ENCODE measurements around the gene TNFRSF18.

TNFRSF18 gene

DNA sequence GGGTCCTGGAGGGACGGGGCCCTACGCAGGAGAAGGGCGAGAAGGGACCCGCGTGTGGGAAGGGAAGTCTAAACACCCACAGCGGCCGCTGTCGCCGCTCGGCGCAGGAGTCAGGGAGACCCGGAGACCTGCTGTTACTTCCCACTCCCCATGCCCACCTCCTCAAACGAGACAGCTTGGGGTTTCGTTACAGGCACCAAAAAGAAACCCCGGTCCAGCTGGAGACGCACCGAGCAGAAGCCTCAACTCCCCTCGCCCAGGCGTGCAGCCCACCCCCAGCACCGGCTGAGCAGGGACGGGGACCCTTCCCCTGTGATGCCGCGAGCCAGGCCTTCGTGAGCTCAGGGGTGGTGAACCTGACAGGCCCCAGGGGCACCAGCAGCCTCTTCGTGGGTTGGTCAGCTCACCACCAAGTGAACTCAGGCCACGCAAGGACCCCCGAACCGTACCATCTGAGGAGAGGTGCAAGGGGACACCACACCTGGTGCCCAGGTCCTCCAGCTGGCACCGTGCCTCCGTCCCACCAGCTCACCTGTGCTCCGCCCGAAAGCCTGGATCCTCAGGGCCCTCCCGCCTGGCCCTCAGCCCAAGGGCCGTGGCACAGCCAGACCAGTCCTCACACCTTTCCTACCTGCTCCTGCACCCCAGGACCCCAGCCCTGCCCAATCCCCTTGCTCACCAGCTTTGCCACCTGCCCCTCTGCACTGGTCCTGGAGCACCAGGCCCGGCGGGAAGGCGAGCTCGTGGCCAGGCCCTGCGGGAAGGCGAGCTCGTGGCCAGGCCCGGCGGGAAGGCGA, 20.4 kb upstream of the TNFRSF18 start:
- no peak for DNase-seq
- Histone ChIP-seq H3K9me3 (ENCODE audit: insufficient read depth, low read length, severe bottlenecking) (no peaks in the 10 kb centered on the region), H2AFZ (ENCODE audit: low read depth, low read length) (no peak overlapping the region), H3K79me2 (ENCODE audit: insufficient read depth, low read length) (peaks cover 75% of the 10 kb centered on the region), H3K27me3 (ENCODE audit: insufficient read depth, low read length, poor library complexity) (no peaks in the 10 kb centered on the region), H3K9ac (ENCODE audit: low read depth, low read length) (no peak overlapping the region), H3K27ac (ENCODE audit: low read length) (no peak overlapping the region), H3K4me3 (ENCODE audit: low read depth in 1 of 2, low read length in 2 of 2) (no peak overlapping the region), H3K4me2 (ENCODE audit: insufficient read depth, low read length) (no peak overlapping the region), H3K4me1 (ENCODE audit: insufficient read depth, low read length) (peaks cover 16% of the 10 kb centered on the region), H4K20me1 (ENCODE audit: insufficient read depth, low read length) (peaks cover 65% of the 10 kb centered on the region), H3K36me3 (ENCODE audit: insufficient read depth, low read length) (peaks cover 86% of the 10 kb centered on the region)
- TF ChIP-seq EZH2 (IDR thresholded peaks at IDR 0.05; ENCODE audit: borderline replicate concordance, low read depth, low read length, severe bottlenecking) (no peak), CTCF (IDR thresholded peaks at IDR 0.05; ENCODE audit: borderline replicate concordance, extremely low read depth, low read length, poor library complexity, severe bottlenecking) (no peak)
- ATAC-seq (ENCODE audit: insufficient read depth, low read depth), result no peak

DNA sequence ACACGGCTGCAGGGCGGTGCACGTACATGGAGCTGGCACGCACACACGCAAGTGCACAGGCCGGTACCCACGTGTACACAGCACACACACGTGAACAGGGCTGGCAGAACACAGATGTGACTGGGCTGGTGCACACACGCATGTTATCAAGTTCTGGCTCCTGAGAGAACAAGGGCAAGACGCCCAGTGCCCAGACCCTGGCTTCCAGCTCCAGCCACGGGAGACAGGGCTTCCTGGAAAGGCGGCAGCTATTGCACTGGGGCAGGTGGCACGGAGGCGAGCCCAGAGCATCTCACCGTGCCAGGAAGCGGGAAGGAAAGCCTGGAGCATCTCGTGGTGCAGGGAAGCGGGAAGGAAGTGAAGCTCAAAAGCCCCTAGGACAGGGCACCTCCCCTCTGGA, 19.5 kb upstream of the TNFRSF18 start:
- Histone ChIP-seq H3K79me2 (ENCODE audit: insufficient read depth, low read length) (peaks cover 66% of the 10 kb centered on the region), H3K27ac (ENCODE audit: low read length) (no peak overlapping the region), H3K27me3 (ENCODE audit: insufficient read depth, low read length, poor library complexity) (no peaks in the 10 kb centered on the region), H3K4me3 (ENCODE audit: low read depth in 1 of 2, low read length in 2 of 2) (no peak overlapping the region), H2AFZ (ENCODE audit: low read depth, low read length) (no peak overlapping the region), H4K20me1 (ENCODE audit: insufficient read depth, low read length) (peaks cover 70% of the 10 kb centered on the region), H3K9ac (ENCODE audit: low read depth, low read length) (no peak overlapping the region), H3K4me1 (ENCODE audit: insufficient read depth, low read length) (peaks cover 16% of the 10 kb centered on the region), H3K9me3 (ENCODE audit: insufficient read depth, low read length, severe bottlenecking) (no peaks in the 10 kb centered on the region), H3K4me2 (ENCODE audit: insufficient read depth, low read length) (no peak overlapping the region), H3K36me3 (ENCODE audit: insufficient read depth, low read length) (peaks cover 87% of the 10 kb centered on the region)
- TF ChIP-seq CTCF (IDR thresholded peaks at IDR 0.05; ENCODE audit: borderline replicate concordance, extremely low read depth, low read length, poor library complexity, severe bottlenecking) (no peak), EZH2 (IDR thresholded peaks at IDR 0.05; ENCODE audit: borderline replicate concordance, low read depth, low read length, severe bottlenecking) (no peak)
- DNase-seq (no peak), ATAC-seq (ENCODE audit: insufficient read depth, low read depth) (no peak)

GRCh38 chr1:1225238-1225845, 18.9 kb upstream of the TNFRSF18 start:
- ATAC-seq (ENCODE audit: insufficient read depth, low read depth) (no peak), DNase-seq (no peak)
- Histone ChIP-seq H3K27ac (ENCODE audit: low read length) (no peak overlapping the region), H3K4me2 (ENCODE audit: insufficient read depth, low read length) (no peak overlapping the region), H3K79me2 (ENCODE audit: insufficient read depth, low read length) (peaks cover 61% of the 10 kb centered on the region), H2AFZ (ENCODE audit: low read depth, low read length) (no peak overlapping the region), H3K9ac (ENCODE audit: low read depth, low read length) (no peak overlapping the region), H3K27me3 (ENCODE audit: insufficient read depth, low read length, poor library complexity) (no peaks in the 10 kb centered on the region), H3K36me3 (ENCODE audit: insufficient read depth, low read length) (peaks cover 93% of the 10 kb centered on the region), H3K4me3 (ENCODE audit: low read depth in 1 of 2, low read length in 2 of 2) (no peak overlapping the region), H4K20me1 (ENCODE audit: insufficient read depth, low read length) (peaks cover 75% of the 10 kb centered on the region), H3K4me1 (ENCODE audit: insufficient read depth, low read length) (peaks cover 10% of the 10 kb centered on the region), H3K9me3 (ENCODE audit: insufficient read depth, low read length, severe bottlenecking) (no peaks in the 10 kb centered on the region)
- TF ChIP-seq CTCF (IDR thresholded peaks at IDR 0.05; ENCODE audit: borderline replicate concordance, extremely low read depth, low read length, poor library complexity, severe bottlenecking), result no peak
- TF ChIP-seq EZH2 (IDR thresholded peaks at IDR 0.05; ENCODE audit: borderline replicate concordance, low read depth, low read length, severe bottlenecking), result no peak
